Endodermal cell (in vitro differentiated cells): ENCODE results near the gene DOCK4. TPM values are rescaled to one million over a fixed set of nuclear protein-coding genes. Genes with fewer than 3 reads are reported as not detected.

Experiments
- DNase-seq: peaks from one replicate; pipeline ENCODE4 v3.0.0-alpha.2; 2017
- H3K27ac ChIP-seq: 2 replicates; pipeline ENCODE4 v1.5.1; 2013; ENCODE audit warnings: mild to moderate bottlenecking, low read depth, low read length, moderate library complexity
- H3K27me3 ChIP-seq: 2 replicates; pipeline ENCODE4 v1.6.1; 2013; ENCODE audit warnings: mild to moderate bottlenecking, low read length, moderate library complexity; ENCODE audit not compliant: insufficient read depth, control insufficient read depth, poor library complexity, severe bottlenecking
- H3K36me3 ChIP-seq: 2 replicates; pipeline ENCODE4 v1.7.0; 2013; ENCODE audit warnings: mild to moderate bottlenecking, low read length, moderate library complexity; ENCODE audit not compliant: control insufficient read depth, insufficient read depth
- H3K4me1 ChIP-seq: one replicate; pipeline ENCODE4 v1.7.0; 2013; ENCODE audit warnings: low read length; ENCODE audit not compliant: control insufficient read depth, insufficient read depth
- H3K4me3 ChIP-seq: 2 replicates; pipeline ENCODE4 v1.5.1; 2013; ENCODE audit warnings: mild to moderate bottlenecking, low read length, moderate library complexity
- H3K9ac ChIP-seq: 2 replicates; pipeline ENCODE4 v1.6.1; 2013; ENCODE audit warnings: mild to moderate bottlenecking, low read length, moderate library complexity; ENCODE audit not compliant: poor library complexity, severe bottlenecking; ENCODE audit errors: extremely low read depth
- H3K9me3 ChIP-seq: 2 replicates; pipeline ENCODE4 v1.6.1; 2013; ENCODE audit warnings: mild to moderate bottlenecking, low read length, moderate library complexity; ENCODE audit not compliant: control insufficient read depth
- H3K27ac Mint-ChIP-seq: 2 replicates; pipeline ENCODE4 v1.8.0; 2020; ENCODE audit warnings: mixed read lengths
- H3K27me3 Mint-ChIP-seq: 2 replicates; pipeline ENCODE4 v1.8.0; 2021; ENCODE audit warnings: mild to moderate bottlenecking, mixed read lengths; ENCODE audit not compliant: insufficient read depth
- H3K36me3 Mint-ChIP-seq: 2 replicates; pipeline ENCODE4 v1.8.0; 2020; ENCODE audit warnings: low read depth, mixed read lengths
- H3K4me1 Mint-ChIP-seq: 2 replicates; pipeline ENCODE4 v1.8.0; 2020; ENCODE audit warnings: mixed read lengths
- H3K4me3 Mint-ChIP-seq: 2 replicates; pipeline ENCODE4 v1.8.0; 2020; ENCODE audit warnings: mild to moderate bottlenecking, moderate library complexity, mixed read lengths
- H3K9me3 Mint-ChIP-seq: 2 replicates; pipeline ENCODE4 v1.8.0; 2020; ENCODE audit warnings: mild to moderate bottlenecking, mixed read lengths
- CTCF ChIP-seq: fragments of 200-600 bp; sonication (generic); conservative IDR thresholded peaks from 2 replicates; pipeline ENCODE4 v1.5.0; 2021; ENCODE audit warnings: antibody characterized with exemption, mild to moderate bottlenecking
- WGBS, 2 experiments: methylation state at CpG; one replicate each; pipeline versions ENCODE4 v1.1.5 to v1.1.7; 2013; ENCODE audit warnings: missing lambda C conversion rate in 2 of 2, mixed read lengths in 1 of 2; ENCODE audit not compliant: insufficient coverage in 1 of 2, insufficient read length in 1 of 2; 5-methylcytosine and 5-hydroxymethylcytosine counted together
- total RNA-seq, 2 donors: library from RNA; stranded (reverse); fragmentation: NEBNext Ultra II Directional in 1 of 2; extraction: Animal tissue kit (Norgen Biotek cat#: 25700) in 1 of 2; gene quantifications; 2 replicates in 1 of 2; 3 replicates in 1 of 2; pipeline ENCODE4 v1.2.1, GENCODE V29; 2021

DOCK4 gene
- total RNA-seq, 2 donors from 2014 or later, result 11.2 to 15.3 TPM

- Histone ChIP-seq H3K4me1 (no peaks in the 10 kb centered on the region), H3K36me3 (no peaks in the 10 kb centered on the region), H3K9me3 (no peaks in the 10 kb centered on the region), H3K4me3 (no peak overlapping the region), H3K27ac (no peak overlapping the region), H3K9ac (no peak overlapping the region), H3K27me3 (no peaks in the 10 kb centered on the region)
- Mint-ChIP-seq H3K4me1 (peaks cover 15% of the 10 kb centered on the region), H3K36me3 (no peaks in the 10 kb centered on the region), H3K9me3 (no peaks in the 10 kb centered on the region), H3K4me3 (no peak overlapping the region), H3K27ac (no peak overlapping the region), H3K27me3 (no peaks in the 10 kb centered on the region)
- no peak for DNase-seq
- TF ChIP-seq CTCF, result no peak
These were observed 8.1 kb upstream of the DOCK4 start for GRCh38 chr7:112214268-112214667.

- Histone ChIP-seq H3K36me3 (no peaks in the 10 kb centered on the region), H3K4me3 (no peak overlapping the region), H3K4me1 (no peaks in the 10 kb centered on the region), H3K27ac (no peak overlapping the region), H3K9me3 (no peaks in the 10 kb centered on the region), H3K27me3 (no peaks in the 10 kb centered on the region), H3K9ac (no peak overlapping the region)
- Mint-ChIP-seq H3K4me1 (peaks cover 15% of the 10 kb centered on the region), H3K27me3 (no peaks in the 10 kb centered on the region), H3K9me3 (no peaks in the 10 kb centered on the region), H3K4me3 (no peak overlapping the region), H3K36me3 (no peaks in the 10 kb centered on the region), H3K27ac (no peak overlapping the region)
- no peak for TF ChIP-seq CTCF
- DNase-seq, result no peak
- WGBS, 2 experiments, result 89% methylated on average over 1 of the region's 1 CpG; no CpG with 5 or more reads in 1 of the 2 experiments
These were observed 7.5 kb upstream of the DOCK4 start for GRCh38 chr7:112213735-112214134.

- no peaks in the 10 kb centered on the region for H3K27me3 ChIP-seq
- H3K36me3 ChIP-seq, result no peaks in the 10 kb centered on the region
- Mint-ChIP-seq H3K9me3 (no peaks in the 10 kb centered on the region), H3K4me3 (no peak overlapping the region), H3K4me1 (peaks cover 17% of the 10 kb centered on the region), H3K27ac (no peak overlapping the region), H3K27me3 (no peaks in the 10 kb centered on the region), H3K36me3 (no peaks in the 10 kb centered on the region)
- DNase-seq, result no peak
- H3K9ac ChIP-seq, result no peak overlapping the region
- no peaks in the 10 kb centered on the region for H3K4me1 ChIP-seq
- no peak overlapping the region for H3K4me3 ChIP-seq
- H3K9me3 ChIP-seq, result no peaks in the 10 kb centered on the region
- no peak for TF ChIP-seq CTCF
- 89 to 98% methylated on average over 1 to 2 of the region's 2 CpGs for WGBS, 2 experiments
- H3K27ac ChIP-seq, result no peak overlapping the region
These were observed 6.4 kb upstream of the DOCK4 start for GRCh38 chr7:112212571-112212970.
